Hepatocyte (in vitro differentiated cells): ENCODE results near the gene VPS13D.

Experiments
- CTCF ChIP-seq: fragments of 200-600 bp; sonication (generic); IDR thresholded peaks from 2 replicates; pipeline ENCODE4 v1.5.1; 2016; ENCODE audit warnings: antibody characterized with exemption, mild to moderate bottlenecking; ENCODE audit not compliant: poor library complexity
- EZH2 ChIP-seq: fragments of 200-600 bp; sonication (generic); IDR thresholded peaks from 2 replicates; pipeline ENCODE4 v1.6.1; 2016; ENCODE audit warnings: antibody characterized with exemption, mild to moderate bottlenecking, borderline replicate concordance
- EZH2phosphoT487 ChIP-seq: fragments of 200-600 bp; sonication (generic); IDR thresholded peaks from one replicate; pipeline ENCODE4 v1.6.1; 2018; ENCODE audit warnings: antibody characterized with exemption, mild to moderate bottlenecking, low read depth, moderate library complexity; ENCODE audit not compliant: unreplicated experiment, severe bottlenecking

- TF ChIP-seq CTCF = no peak
- TF ChIP-seq EZH2 = no peak
- TF ChIP-seq EZH2phosphoT487 = no peak
Observed at GRCh38 chr1:12340544-12340930, 110.7 kb downstream of the VPS13D start.
